ENCODE measurements around the gene GABRD.
A peak's percentile ranks its signal among the peaks of the same experiment; 100 is the strongest.

Gene GABRD

GRCh38 chr1:1994536-1994935 is 24.6 kb upstream of the GABRD start:
- DNase-seq (ENCODE audit: low read depth), result no peak
- no peak overlapping the region for H3K4me3 ChIP-seq (ENCODE audit: low read depth, low read length)

GRCh38 chr1:1996207-1996651 is 22.9 kb upstream of the GABRD start:
- peak; percentile 19 for DNase-seq (ENCODE audit: low read depth)
- H3K4me3 ChIP-seq (ENCODE audit: low read depth, low read length), result no peak overlapping the region
- no peak for TF ChIP-seq CTCF (conservative IDR thresholded peaks at IDR 0.05; ENCODE audit: low read depth, low read length)

More at GRCh38 chr1:1994536-1994935, 24.6 kb upstream of the GABRD start:
- no peak for TF ChIP-seq CTCF (conservative IDR thresholded peaks at IDR 0.05; ENCODE audit: low read depth, low read length)

- no peak for DNase-seq (ENCODE audit: low read depth)
- H3K4me3 ChIP-seq (ENCODE audit: low read depth, low read length), result no peak overlapping the region
- TF ChIP-seq CTCF (conservative IDR thresholded peaks at IDR 0.05; ENCODE audit: low read depth, low read length), result no peak
These were observed 21.6 kb upstream of the GABRD start for GRCh38 chr1:1997576-1997975.

GRCh38 chr1:2000432-2000831 is 18.7 kb upstream of the GABRD start:
- no peak for TF ChIP-seq CTCF (conservative IDR thresholded peaks at IDR 0.05; ENCODE audit: low read depth, low read length)
- H3K4me3 ChIP-seq (ENCODE audit: low read depth, low read length), result no peak overlapping the region
- no peak for DNase-seq (ENCODE audit: low read depth)

GRCh38 chr1:2000850-2001249 is 18.3 kb upstream of the GABRD start:
- no peak for DNase-seq (ENCODE audit: low read depth)
- TF ChIP-seq CTCF (conservative IDR thresholded peaks at IDR 0.05; ENCODE audit: low read depth, low read length), result no peak

GRCh38 chr1:2001773-2002411 is 17.3 kb upstream of the GABRD start:
- H3K4me3 ChIP-seq (ENCODE audit: low read depth, low read length), result no peak overlapping the region
- DNase-seq (ENCODE audit: low read depth), result no peak
- TF ChIP-seq CTCF (conservative IDR thresholded peaks at IDR 0.05; ENCODE audit: low read depth, low read length), result no peak

More at GRCh38 chr1:2000850-2001249, 18.3 kb upstream of the GABRD start:
- no peak overlapping the region for H3K4me3 ChIP-seq (ENCODE audit: low read depth, low read length)

GRCh38 chr1:2003541-2004131 is 15.5 kb upstream of the GABRD start, which contains the start of gene CFAP74:
CFAP74 (minus strand) TSS chr1:2003786; CDS start chr1:1990956, 12,830 bp downstream.
- peak within 1 kb of the TSS; percentile 37 for H3K4me3 ChIP-seq (ENCODE audit: low read depth, low read length)
- TF ChIP-seq CTCF (conservative IDR thresholded peaks at IDR 0.05; ENCODE audit: low read depth, low read length), result no peak
- peak; percentile 60 for DNase-seq (ENCODE audit: low read depth)

Measured in choroid plexus epithelial cell (primary cell).